ENCODE measurements around the gene AP2S1. TPM values are rescaled to one million over a fixed set of nuclear protein-coding genes. Genes with fewer than 3 reads are reported as not detected.

The AP2S1 gene
- polyA plus RNA-seq, 1 donor from 2014 or later: 167 TPM

DNA sequence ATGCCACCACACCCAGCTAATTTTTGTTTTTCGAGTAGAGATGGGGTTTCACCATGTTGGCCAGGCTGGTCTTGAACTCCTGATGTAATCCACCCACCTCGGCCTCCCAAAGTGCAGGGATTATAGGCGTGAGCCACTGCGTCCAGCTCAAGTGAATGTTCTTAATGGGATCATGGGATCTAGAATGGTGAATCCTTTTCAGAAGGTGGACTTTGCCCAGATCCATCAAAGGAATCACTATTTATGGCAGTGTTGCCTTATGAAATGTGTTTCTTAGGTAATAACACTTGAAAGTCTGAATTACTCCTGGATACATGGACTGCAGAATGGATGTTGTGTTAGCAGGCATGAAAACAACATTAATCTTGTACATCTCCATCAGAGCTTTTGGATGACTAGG, 30.4 kb upstream of the AP2S1 start:
- no peaks in the 10 kb centered on the region for H3F3A ChIP-seq (ENCODE audit: insufficient read depth, low read length, poor library complexity, severe bottlenecking)
- H2AFZ ChIP-seq (ENCODE audit: low read depth, low read length): no peak overlapping the region
- H3K79me2 ChIP-seq (replicated peaks; ENCODE audit: insufficient read depth, low read length): peaks cover 50% of the 10 kb centered on the region
- no peaks in the 10 kb centered on the region for H3K9me3 ChIP-seq (ENCODE audit: low read length)
- no peaks in the 10 kb centered on the region for H3K36me3 ChIP-seq (ENCODE audit: insufficient read depth, low read length)
- H3K9ac ChIP-seq (ENCODE audit: low read length): no peak overlapping the region
- H3K27me3 ChIP-seq (ENCODE audit: insufficient read depth, low read depth, low read length): no peaks in the 10 kb centered on the region
- H3K4me3 ChIP-seq (ENCODE audit: low read length): no peak overlapping the region
- TF ChIP-seq SMC3 (conservative IDR thresholded peaks at IDR 0.05; ENCODE audit: poor library complexity) (no peak), MXI1 (conservative IDR thresholded peaks at IDR 0.05; ENCODE audit: poor library complexity, severe bottlenecking) (no peak), EP300 (conservative IDR thresholded peaks at IDR 0.05; ENCODE audit: poor library complexity, severe bottlenecking) (no peak), TAF1 (IDR thresholded peaks at IDR 0.05; ENCODE audit: low read depth) (no peak)
- no peak overlapping the region for H3K4me2 ChIP-seq (ENCODE audit: low read length)
- no peak overlapping the region for H3K27ac ChIP-seq (ENCODE audit: low read length)
- no peaks in the 10 kb centered on the region for H4K20me1 ChIP-seq (ENCODE audit: insufficient read depth)
- H3K9me2 ChIP-seq (ENCODE audit: insufficient read depth, low read length): no peaks in the 10 kb centered on the region

DNA sequence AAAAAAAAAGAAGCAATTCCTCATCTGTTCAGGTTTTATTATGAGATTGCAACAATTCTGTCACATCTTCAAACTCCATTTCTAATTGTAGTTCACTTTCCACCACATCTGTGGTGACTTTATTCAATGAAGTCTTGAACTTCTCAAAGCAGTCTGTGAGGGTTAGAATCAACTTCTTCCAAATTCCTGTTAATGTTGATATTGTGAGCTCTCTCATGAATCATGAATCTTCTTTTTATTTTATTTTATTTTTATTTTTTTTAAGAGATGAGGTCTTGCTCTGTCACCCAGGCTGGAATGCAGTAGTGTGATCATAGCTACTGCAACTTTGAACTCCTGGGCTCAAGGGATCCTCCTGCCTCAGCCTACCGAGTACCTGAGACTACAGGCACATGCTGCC, 29.8 kb upstream of the AP2S1 start:
- H3K9ac ChIP-seq (ENCODE audit: low read length): no peak overlapping the region
- H3K4me2 ChIP-seq (ENCODE audit: low read length): no peak overlapping the region
- no peaks in the 10 kb centered on the region for H3K9me2 ChIP-seq (ENCODE audit: insufficient read depth, low read length)
- no peaks in the 10 kb centered on the region for H4K20me1 ChIP-seq (ENCODE audit: insufficient read depth)
- H3K4me3 ChIP-seq (ENCODE audit: low read length): no peak overlapping the region
- H3K36me3 ChIP-seq (ENCODE audit: insufficient read depth, low read length): no peaks in the 10 kb centered on the region
- H3F3A ChIP-seq (ENCODE audit: insufficient read depth, low read length, poor library complexity, severe bottlenecking): no peaks in the 10 kb centered on the region
- TF ChIP-seq, protein P1, sequence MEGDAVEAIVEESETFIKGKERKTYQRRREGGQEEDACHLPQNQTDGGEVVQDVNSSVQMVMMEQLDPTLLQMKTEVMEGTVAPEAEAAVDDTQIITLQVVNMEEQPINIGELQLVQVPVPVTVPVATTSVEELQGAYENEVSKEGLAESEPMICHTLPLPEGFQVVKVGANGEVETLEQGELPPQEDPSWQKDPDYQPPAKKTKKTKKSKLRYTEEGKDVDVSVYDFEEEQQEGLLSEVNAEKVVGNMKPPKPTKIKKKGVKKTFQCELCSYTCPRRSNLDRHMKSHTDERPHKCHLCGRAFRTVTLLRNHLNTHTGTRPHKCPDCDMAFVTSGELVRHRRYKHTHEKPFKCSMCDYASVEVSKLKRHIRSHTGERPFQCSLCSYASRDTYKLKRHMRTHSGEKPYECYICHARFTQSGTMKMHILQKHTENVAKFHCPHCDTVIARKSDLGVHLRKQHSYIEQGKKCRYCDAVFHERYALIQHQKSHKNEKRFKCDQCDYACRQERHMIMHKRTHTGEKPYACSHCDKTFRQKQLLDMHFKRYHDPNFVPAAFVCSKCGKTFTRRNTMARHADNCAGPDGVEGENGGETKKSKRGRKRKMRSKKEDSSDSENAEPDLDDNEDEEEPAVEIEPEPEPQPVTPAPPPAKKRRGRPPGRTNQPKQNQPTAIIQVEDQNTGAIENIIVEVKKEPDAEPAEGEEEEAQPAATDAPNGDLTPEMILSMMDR (IDR thresholded peaks at IDR 0.05; ENCODE audit: poor library complexity, severe bottlenecking): no peak
- no peak for TF ChIP-seq EZH2 (IDR thresholded peaks at IDR 0.05; ENCODE audit: borderline replicate concordance, insufficient read depth, low read length, poor library complexity, severe bottlenecking)
- TF ChIP-seq EP300 (conservative IDR thresholded peaks at IDR 0.05; ENCODE audit: poor library complexity, severe bottlenecking): no peak
- TF ChIP-seq, protein P2, sequence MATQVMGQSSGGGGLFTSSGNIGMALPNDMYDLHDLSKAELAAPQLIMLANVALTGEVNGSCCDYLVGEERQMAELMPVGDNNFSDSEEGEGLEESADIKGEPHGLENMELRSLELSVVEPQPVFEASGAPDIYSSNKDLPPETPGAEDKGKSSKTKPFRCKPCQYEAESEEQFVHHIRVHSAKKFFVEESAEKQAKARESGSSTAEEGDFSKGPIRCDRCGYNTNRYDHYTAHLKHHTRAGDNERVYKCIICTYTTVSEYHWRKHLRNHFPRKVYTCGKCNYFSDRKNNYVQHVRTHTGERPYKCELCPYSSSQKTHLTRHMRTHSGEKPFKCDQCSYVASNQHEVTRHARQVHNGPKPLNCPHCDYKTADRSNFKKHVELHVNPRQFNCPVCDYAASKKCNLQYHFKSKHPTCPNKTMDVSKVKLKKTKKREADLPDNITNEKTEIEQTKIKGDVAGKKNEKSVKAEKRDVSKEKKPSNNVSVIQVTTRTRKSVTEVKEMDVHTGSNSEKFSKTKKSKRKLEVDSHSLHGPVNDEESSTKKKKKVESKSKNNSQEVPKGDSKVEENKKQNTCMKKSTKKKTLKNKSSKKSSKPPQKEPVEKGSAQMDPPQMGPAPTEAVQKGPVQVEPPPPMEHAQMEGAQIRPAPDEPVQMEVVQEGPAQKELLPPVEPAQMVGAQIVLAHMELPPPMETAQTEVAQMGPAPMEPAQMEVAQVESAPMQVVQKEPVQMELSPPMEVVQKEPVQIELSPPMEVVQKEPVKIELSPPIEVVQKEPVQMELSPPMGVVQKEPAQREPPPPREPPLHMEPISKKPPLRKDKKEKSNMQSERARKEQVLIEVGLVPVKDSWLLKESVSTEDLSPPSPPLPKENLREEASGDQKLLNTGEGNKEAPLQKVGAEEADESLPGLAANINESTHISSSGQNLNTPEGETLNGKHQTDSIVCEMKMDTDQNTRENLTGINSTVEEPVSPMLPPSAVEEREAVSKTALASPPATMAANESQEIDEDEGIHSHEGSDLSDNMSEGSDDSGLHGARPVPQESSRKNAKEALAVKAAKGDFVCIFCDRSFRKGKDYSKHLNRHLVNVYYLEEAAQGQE (IDR thresholded peaks at IDR 0.05; ENCODE audit: borderline replicate concordance): no peak
- TF ChIP-seq SMC3 (conservative IDR thresholded peaks at IDR 0.05; ENCODE audit: poor library complexity): no peak
- no peak for TF ChIP-seq MXI1 (conservative IDR thresholded peaks at IDR 0.05; ENCODE audit: poor library complexity, severe bottlenecking)
- no peak for TF ChIP-seq POLR2AphosphoS5 (IDR thresholded peaks at IDR 0.05)
- TF ChIP-seq TAF1 (IDR thresholded peaks at IDR 0.05; ENCODE audit: low read depth): no peak
- TF ChIP-seq RAD21 (conservative IDR thresholded peaks at IDR 0.05): no peak
- no peaks in the 10 kb centered on the region for H3K27me3 ChIP-seq (ENCODE audit: insufficient read depth, low read depth, low read length)
- no peaks in the 10 kb centered on the region for H3K9me3 ChIP-seq (ENCODE audit: low read length)
- peaks cover 49% of the 10 kb centered on the region for H3K79me2 ChIP-seq (replicated peaks; ENCODE audit: insufficient read depth, low read length)
- H3K27ac ChIP-seq (ENCODE audit: low read length): no peak overlapping the region
- no peak overlapping the region for H2AFZ ChIP-seq (ENCODE audit: low read depth, low read length)
